Activated T-cell treated with anti-CD3 and anti-CD28 coated beads, Interleukin-2, amount 50 U/mL, for 72 hours (primary cell): ENCODE results near the gene YJU2. TPM values are rescaled to one million over a fixed set of nuclear protein-coding genes. Genes with fewer than 3 reads are reported as not detected.

Source experiments
- ATAC-seq, 2 donors: fragments of 150-1000 bp; cut with Tn5 transposase; replicated peaks in 1 of 2; 2 replicates each; pipeline ENCODE4 v1.10.0; 2021; ENCODE audit warnings: moderate library complexity in 2 of 2, mild to moderate bottlenecking in 1 of 2
- DNase-seq, 2 donors: peaks; one replicate each; pipeline ENCODE4 v3.0.0; 2021 to 2022; ENCODE audit warnings: mixed read lengths in 1 of 2
- H3K27ac Mint-ChIP-seq: one replicate; pipeline ENCODE4 v1.8.0; 2022; ENCODE audit warnings: mild to moderate bottlenecking, moderate library complexity, mixed read lengths
- H3K27me3 Mint-ChIP-seq: one replicate; pipeline ENCODE4 v1.8.0; 2022; ENCODE audit warnings: low read depth, mixed read lengths
- H3K36me3 Mint-ChIP-seq, 2 donors: one replicate each; pipeline ENCODE4 v1.8.0; 2022; ENCODE audit warnings: mixed read lengths in 2 of 2, mild to moderate bottlenecking in 1 of 2; ENCODE audit not compliant: insufficient read depth in 2 of 2
- H3K4me1 Mint-ChIP-seq: one replicate; pipeline ENCODE4 v1.8.0; 2022; ENCODE audit warnings: low read depth, mixed read lengths
- H3K4me3 Mint-ChIP-seq, 2 donors: one replicate each; pipeline ENCODE4 v1.8.0; 2022; ENCODE audit warnings: mild to moderate bottlenecking in 2 of 2, mixed read lengths in 2 of 2, moderate library complexity in 2 of 2
- H3K9me3 Mint-ChIP-seq, 2 donors: one replicate each; pipeline ENCODE4 v1.8.0; 2022; ENCODE audit warnings: mixed read lengths in 2 of 2
- total RNA-seq, 2 donors: library from RNA; stranded (reverse); gene quantifications; one replicate each; pipeline ENCODE4 v1.2.3, GENCODE V29; 2022

Gene YJU2
- total RNA-seq, result 10 to 100 TPM; 27.3 to 32.7 TPM

GRCh38 chr19:4246767-4247593 is at the start of gene YJU2:
YJU2 (plus strand) TSS chr19:4247080; CDS start chr19:4247147, 67 bp downstream.
- ATAC-seq (peak; percentile 95 to 96), DNase-seq (peak; percentile 99 to 100)
- Mint-ChIP-seq H3K4me3 (peak within 1 kb of the TSS; percentile 83 to 86), H3K9me3 (no peaks in the 10 kb centered on the region), H3K4me1 (peaks cover 34% of the 10 kb centered on the region), H3K36me3 (peaks cover 8 to 29% of the 10 kb centered on the region in 2 donors), H3K27ac (peak within 1 kb of the TSS; percentile 92), H3K27me3 (no peaks in the 10 kb centered on the region)

- DNase-seq, result no peak
- Mint-ChIP-seq H3K4me3 (peak overlapping the region; percentile 12 to 15), H3K27ac (no peak overlapping the region), H3K4me1 (peaks cover 5% of the 10 kb centered on the region), H3K27me3 (peaks cover 39% of the 10 kb centered on the region), H3K9me3 (peaks cover 8% of the 10 kb centered on the region in 2 donors), H3K36me3 (peaks cover 8% of the 10 kb centered on the region in 2 donors)
- no peak for ATAC-seq
Measured at GRCh38 chr19:4197228-4197624, 49.7 kb upstream of the YJU2 start.

GRCh38 chr19:4197625-4198466 is 49.0 kb upstream of the YJU2 start:
- ATAC-seq (no peak), DNase-seq (peak; percentile 12 to 16)
- Mint-ChIP-seq H3K27me3 (peaks cover 39% of the 10 kb centered on the region), H3K9me3 (peaks cover 8% of the 10 kb centered on the region in 2 donors), H3K4me1 (peaks cover 5% of the 10 kb centered on the region), H3K4me3 (peak overlapping the region; percentile 12 to 15), H3K27ac (no peak overlapping the region), H3K36me3 (peaks cover 8% of the 10 kb centered on the region in 2 donors)

- H3K4me1 Mint-ChIP-seq, result peaks cover 5% of the 10 kb centered on the region
- no peak overlapping the region for H3K27ac Mint-ChIP-seq
- no peak overlapping the region for H3K4me3 Mint-ChIP-seq
- DNase-seq (no peak), ATAC-seq (no peak)
- H3K36me3 Mint-ChIP-seq, result peaks cover 8% of the 10 kb centered on the region in 2 donors
- H3K9me3 Mint-ChIP-seq, result peaks cover 8% of the 10 kb centered on the region in 2 donors
- peaks cover 39% of the 10 kb centered on the region for H3K27me3 Mint-ChIP-seq
Measured at GRCh38 chr19:4198467-4199126, 48.3 kb upstream of the YJU2 start.

GRCh38 chr19:4199699-4200293 is 47.1 kb upstream of the YJU2 start:
- H3K27ac Mint-ChIP-seq, result no peak overlapping the region
- H3K36me3 Mint-ChIP-seq, result peaks cover 8% of the 10 kb centered on the region in 2 donors
- peaks cover 12% of the 10 kb centered on the region for H3K4me1 Mint-ChIP-seq
- no peak overlapping the region for H3K4me3 Mint-ChIP-seq
- H3K9me3 Mint-ChIP-seq, result peaks cover 8% of the 10 kb centered on the region in 2 donors
- DNase-seq (no peak), ATAC-seq (no peak)
- H3K27me3 Mint-ChIP-seq, result peaks cover 32% of the 10 kb centered on the region

- no peak for ATAC-seq
- Mint-ChIP-seq H3K4me3 (no peak overlapping the region), H3K4me1 (peaks cover 13% of the 10 kb centered on the region)
Measured at GRCh38 chr19:4200940-4201542, 45.8 kb upstream of the YJU2 start.

GRCh38 chr19:4201798-4202197 is 45.1 kb upstream of the YJU2 start:
- H3K9me3 Mint-ChIP-seq, result peaks cover 8% of the 10 kb centered on the region in 2 donors
- peaks cover 13% of the 10 kb centered on the region for H3K4me1 Mint-ChIP-seq
- no peak overlapping the region for H3K4me3 Mint-ChIP-seq
- H3K27me3 Mint-ChIP-seq, result peaks cover 28% of the 10 kb centered on the region
- ATAC-seq (no peak), DNase-seq (no peak)
- no peak overlapping the region for H3K27ac Mint-ChIP-seq
- peaks cover 8% of the 10 kb centered on the region in 2 donors for H3K36me3 Mint-ChIP-seq

More at GRCh38 chr19:4200940-4201542, 45.8 kb upstream of the YJU2 start:
- Mint-ChIP-seq H3K27me3 (peaks cover 29% of the 10 kb centered on the region), H3K9me3 (peaks cover 8% of the 10 kb centered on the region in 2 donors), H3K36me3 (peaks cover 8% of the 10 kb centered on the region in 2 donors), H3K27ac (no peak overlapping the region)
- DNase-seq, result no peak

- Mint-ChIP-seq H3K27ac (no peak overlapping the region), H3K4me3 (no peak overlapping the region), H3K9me3 (no peaks in the 10 kb centered on the region), H3K4me1 (peaks cover 9% of the 10 kb centered on the region), H3K36me3 (no peaks in the 10 kb centered on the region), H3K27me3 (no peaks in the 10 kb centered on the region)
- DNase-seq (no peak), ATAC-seq (no peak)
Measured at GRCh38 chr19:4206818-4207484, 39.9 kb upstream of the YJU2 start.

GRCh38 chr19:4208385-4209094 is 38.3 kb upstream of the YJU2 start:
- ATAC-seq (no peak), DNase-seq (no peak)
- Mint-ChIP-seq H3K27me3 (no peaks in the 10 kb centered on the region), H3K4me1 (peaks cover 9% of the 10 kb centered on the region), H3K4me3 (no peak overlapping the region), H3K27ac (no peak overlapping the region), H3K9me3 (no peaks in the 10 kb centered on the region), H3K36me3 (no peaks in the 10 kb centered on the region)

- Mint-ChIP-seq H3K36me3 (no peaks in the 10 kb centered on the region), H3K4me3 (no peak overlapping the region), H3K27ac (no peak overlapping the region), H3K27me3 (no peaks in the 10 kb centered on the region), H3K4me1 (no peaks in the 10 kb centered on the region), H3K9me3 (no peaks in the 10 kb centered on the region)
- DNase-seq (no peak), ATAC-seq (no peak)
Measured at GRCh38 chr19:4210166-4210731, 36.6 kb upstream of the YJU2 start.

GRCh38 chr19:4213116-4213515 is 33.8 kb upstream of the YJU2 start:
- Mint-ChIP-seq H3K4me3 (no peak overlapping the region), H3K27ac (peak overlapping the region; percentile 40)

More at GRCh38 chr19:4213116-4213515, 33.8 kb upstream of the YJU2 start:
- no peaks in the 10 kb centered on the region for H3K4me1 Mint-ChIP-seq
- no peaks in the 10 kb centered on the region for H3K27me3 Mint-ChIP-seq
- H3K36me3 Mint-ChIP-seq, result peaks cover 0 to 5% of the 10 kb centered on the region in 2 donors
- DNase-seq (no peak), ATAC-seq (no peak)
- H3K9me3 Mint-ChIP-seq, result no peaks in the 10 kb centered on the region
